Stimulated activated CD4-positive, alpha-beta T cell treated with anti-CD3 and anti-CD28 coated beads, TNF-alpha, amount 100 ng/mL, for 24 hours (primary cell): ENCODE measurements around the gene GIPC3.
"Not testable (repeated sequence)": the region's sequence is repeated elsewhere in the genome, so short reads cannot be mapped to it uniquely, and the experiment has no call there.

ENCODE experiments used
- DNase-seq, 3 experiments: peaks; one replicate each; pipeline ENCODE4 v3.0.0-alpha.2; 2020; ENCODE audit warnings: low read depth in 3 of 3

GIPC3 gene

GRCh38 chr19:3550947-3551791 lies 34.1 kb upstream of the GIPC3 start:
- no peak for DNase-seq

- DNase-seq, result no peak
These were observed 33.5 kb upstream of the GIPC3 start for GRCh38 chr19:3551792-3552095.

GRCh38 chr19:3554254-3555083 lies 30.8 kb upstream of the GIPC3 start:
- DNase-seq, result no peak

GRCh38 chr19:3555653-3556422 lies 29.4 kb upstream of the GIPC3 start:
- DNase-seq, result no peak

GRCh38 chr19:3556423-3556977 lies 28.8 kb upstream of the GIPC3 start:
- no peak for DNase-seq

- peak; percentile 40 to 64 (median 51) for DNase-seq
These were observed 28.3 kb upstream of the GIPC3 start for GRCh38 chr19:3556978-3557460.

GRCh38 chr19:3557461-3558248 lies 27.6 kb upstream of the GIPC3 start, which contains the start of gene MFSD12:
TSS of gene MFSD12 (minus strand) at chr19:3557586. CDS start at chr19:3557403, 183 bp downstream.
- DNase-seq, result peak; percentile 90 to 96 (median 94)

GRCh38 chr19:3563709-3564524 lies 21.4 kb upstream of the GIPC3 start:
- DNase-seq, result no peak

GRCh38 chr19:3565139-3565538 lies 20.1 kb upstream of the GIPC3 start:
- DNase-seq, result no peak

- not testable (repeated sequence) for DNase-seq
These were observed 15.2 kb upstream of the GIPC3 start for GRCh38 chr19:3570042-3570441.

- DNase-seq, result no peak
These were observed 14.7 kb upstream of the GIPC3 start for GRCh38 chr19:3570606-3571011.

GRCh38 chr19:3572132-3572854 lies 13.0 kb upstream of the GIPC3 start:
- DNase-seq, result peak; percentile 98 to 99 (median 98)

GRCh38 chr19:3572855-3573161 lies 12.5 kb upstream of the GIPC3 start, which contains the start of gene HMG20B:
TSS of gene HMG20B (plus strand) at chr19:3572944. CDS start at chr19:3573310, 366 bp downstream.
- no peak for DNase-seq

GRCh38 chr19:3573162-3573857 lies 12.0 kb upstream of the GIPC3 start:
- no peak for DNase-seq

- DNase-seq, result peak; percentile 60 to 91 (median 67)
These were observed 11.2 kb upstream of the GIPC3 start for GRCh38 chr19:3573858-3574637.

- DNase-seq, result no peak
These were observed 10.0 kb upstream of the GIPC3 start for GRCh38 chr19:3575260-3575741.

GRCh38 chr19:3575949-3576673 lies 9.2 kb upstream of the GIPC3 start:
- no peak for DNase-seq
